Neural crest cell (in vitro differentiated cells): ENCODE measurements around the gene SEC16A. TPM values are rescaled to one million over a fixed set of nuclear protein-coding genes. Genes with fewer than 3 reads are reported as not detected.
A peak's percentile ranks its signal among the peaks of the same experiment; 100 is the strongest.

Experiments used
- DNase-seq: peaks from one replicate; pipeline ENCODE4 v3.0.0; 2021; ENCODE audit warnings: low read depth, mixed read lengths, low spot score
- H3K27ac Mint-ChIP-seq: one replicate; pipeline ENCODE4 v1.8.0; 2021; ENCODE audit warnings: mild to moderate bottlenecking, mixed read lengths; ENCODE audit not compliant: unreplicated experiment
- H3K27me3 Mint-ChIP-seq: 2 replicates; pipeline ENCODE4 v1.8.0; 2021; ENCODE audit warnings: low read depth, mild to moderate bottlenecking, mixed read lengths
- H3K36me3 Mint-ChIP-seq: 2 replicates; pipeline ENCODE4 v1.8.0; 2021; ENCODE audit warnings: low read depth, mild to moderate bottlenecking, mixed read lengths
- H3K4me1 Mint-ChIP-seq: 2 replicates; pipeline ENCODE4 v1.8.0; 2021; ENCODE audit warnings: mixed read lengths
- H3K4me3 Mint-ChIP-seq: one replicate; pipeline ENCODE4 v1.8.0; 2021; ENCODE audit warnings: mild to moderate bottlenecking, mixed read lengths
- H3K9me3 Mint-ChIP-seq: 2 replicates; pipeline ENCODE4 v1.8.0; 2021; ENCODE audit warnings: mixed read lengths
- CTCF ChIP-seq: fragments of 200-600 bp; sonication (generic); conservative IDR thresholded peaks from 2 replicates; pipeline ENCODE4 v1.5.0; 2021; ENCODE audit warnings: antibody characterized with exemption, mild to moderate bottlenecking
- total RNA-seq: library from RNA; stranded (reverse); gene quantifications from 2 replicates; pipeline ENCODE4 v1.2.1, GENCODE V29; 2021

Gene SEC16A
- total RNA-seq, 1 donor from 2014 or later: 77.2 TPM

DNA sequence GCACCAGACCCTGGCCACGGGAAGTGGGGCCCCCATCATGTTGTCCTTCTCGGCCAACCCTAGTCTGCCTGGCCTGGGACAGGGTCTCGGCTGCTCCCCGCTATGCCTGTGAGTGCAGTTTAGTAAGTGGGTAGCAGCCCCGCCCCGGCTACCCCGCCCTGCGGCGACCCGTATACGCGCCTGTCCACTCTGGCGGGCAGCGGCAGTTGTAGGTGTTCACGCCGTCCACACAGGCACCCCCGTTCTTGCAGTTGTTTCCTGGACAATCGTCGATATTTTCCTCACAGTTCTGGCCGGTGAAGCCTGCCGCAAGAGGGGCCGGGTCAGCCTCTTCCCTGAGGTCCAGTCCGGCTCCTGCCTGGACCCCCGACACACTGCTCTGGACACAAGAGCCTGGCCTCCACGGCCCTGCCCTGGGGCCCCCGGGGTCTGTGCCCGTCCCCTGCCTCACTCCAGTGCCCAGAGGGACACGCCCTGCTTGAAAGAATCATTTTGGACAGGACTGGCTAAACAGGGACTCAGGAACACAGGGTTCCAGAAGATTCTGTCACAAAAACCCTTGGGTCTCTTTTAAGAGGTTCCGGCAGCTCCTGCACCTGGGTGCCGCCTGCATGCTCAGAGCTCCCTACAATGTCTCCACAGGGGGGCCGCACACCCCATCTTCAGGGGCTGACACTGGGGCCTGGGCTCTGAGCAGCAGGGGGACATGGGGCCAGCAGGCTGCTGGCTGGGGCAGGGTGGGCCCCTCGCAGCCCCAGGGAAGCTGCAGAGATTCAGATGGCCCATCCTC lies 36.6 kb upstream of the SEC16A start:
- H3K4me3 Mint-ChIP-seq: no peak overlapping the region
- no peak for DNase-seq
- no peak for TF ChIP-seq CTCF
- no peaks in the 10 kb centered on the region for H3K27me3 Mint-ChIP-seq
- no peak overlapping the region for H3K27ac Mint-ChIP-seq
- no peaks in the 10 kb centered on the region for H3K9me3 Mint-ChIP-seq
- no peaks in the 10 kb centered on the region for H3K36me3 Mint-ChIP-seq
- peaks cover 6% of the 10 kb centered on the region for H3K4me1 Mint-ChIP-seq

- H3K9me3 Mint-ChIP-seq: no peaks in the 10 kb centered on the region
- no peak overlapping the region for H3K4me3 Mint-ChIP-seq
- no peak for DNase-seq
- H3K27me3 Mint-ChIP-seq: no peaks in the 10 kb centered on the region
- peaks cover 6% of the 10 kb centered on the region for H3K4me1 Mint-ChIP-seq
- no peak for TF ChIP-seq CTCF
- no peak overlapping the region for H3K27ac Mint-ChIP-seq
- H3K36me3 Mint-ChIP-seq: no peaks in the 10 kb centered on the region
These were observed 35.8 kb upstream of the SEC16A start for GRCh38 chr9:136518623-136519022.

DNA sequence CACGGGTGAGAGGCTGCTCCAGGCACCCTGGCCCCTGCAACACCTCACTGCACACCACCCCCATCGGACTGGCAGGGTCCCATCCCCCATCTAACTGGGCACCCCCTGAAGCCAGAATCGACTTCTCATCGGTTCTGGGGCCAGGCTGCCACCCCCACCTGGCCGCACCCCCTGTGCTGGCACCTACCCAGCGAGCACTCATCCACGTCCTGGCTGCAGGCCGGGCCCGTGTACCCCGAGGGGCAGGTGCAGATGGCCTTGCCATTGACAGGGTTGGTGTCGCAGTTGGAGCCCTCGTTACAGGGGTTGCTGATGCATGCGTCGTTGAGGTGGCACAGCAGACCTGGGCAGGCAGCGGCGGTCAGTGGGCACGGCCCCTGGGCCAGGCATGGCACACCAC lies 35.1 kb upstream of the SEC16A start:
- Mint-ChIP-seq H3K36me3 (no peaks in the 10 kb centered on the region), H3K4me3 (no peak overlapping the region), H3K9me3 (no peaks in the 10 kb centered on the region), H3K4me1 (peaks cover 6% of the 10 kb centered on the region), H3K27me3 (no peaks in the 10 kb centered on the region), H3K27ac (no peak overlapping the region)
- no peak for DNase-seq
- TF ChIP-seq CTCF: no peak

GRCh38 chr9:136517012-136517743 lies 34.3 kb upstream of the SEC16A start:
- Mint-ChIP-seq H3K36me3 (no peaks in the 10 kb centered on the region), H3K27ac (no peak overlapping the region), H3K27me3 (no peaks in the 10 kb centered on the region), H3K4me1 (peaks cover 11% of the 10 kb centered on the region), H3K4me3 (no peak overlapping the region), H3K9me3 (no peaks in the 10 kb centered on the region)
- no peak for DNase-seq
- TF ChIP-seq CTCF: no peak

DNA sequence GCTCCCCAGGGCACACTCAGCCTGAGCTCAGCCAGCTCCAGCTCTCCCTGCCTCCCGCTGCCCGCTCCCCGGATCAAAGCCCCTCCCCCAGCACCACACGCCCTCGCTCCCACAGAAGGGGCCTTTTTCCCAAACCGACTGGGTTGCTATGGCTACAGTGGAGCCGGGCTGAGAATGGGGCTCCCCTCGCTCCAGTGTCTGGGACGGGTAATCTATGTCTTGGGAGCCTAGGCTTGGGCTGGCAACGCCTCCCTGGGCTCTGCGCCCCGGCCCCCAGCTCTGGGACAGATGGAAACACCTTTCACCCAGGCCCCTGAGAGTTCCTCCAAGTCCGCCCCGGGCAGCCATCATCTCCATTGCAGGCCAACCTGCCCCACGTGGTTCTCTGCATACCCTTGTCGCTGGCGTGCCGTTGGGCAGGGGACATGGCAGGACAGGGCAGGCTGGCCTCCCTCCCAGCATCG lies 33.4 kb upstream of the SEC16A start:
- DNase-seq: no peak
- no peak for TF ChIP-seq CTCF
- Mint-ChIP-seq H3K36me3 (no peaks in the 10 kb centered on the region), H3K9me3 (no peaks in the 10 kb centered on the region), H3K4me1 (peaks cover 18% of the 10 kb centered on the region), H3K4me3 (peak overlapping the region; percentile 23), H3K27ac (no peak overlapping the region), H3K27me3 (no peaks in the 10 kb centered on the region)
